Astrocyte (in vitro differentiated cells and primary cell): Measurements from ENCODE around the gene SETD7.

Source experiments
- CTCF ChIP-seq: IDR thresholded peaks from 2 replicates; pipeline ENCODE4 v1.5.1; 2011; ENCODE audit warnings: low read depth, mild to moderate bottlenecking, inconsistent platforms, low read length, moderate library complexity; ENCODE audit not compliant: insufficient read depth
- EZH2 ChIP-seq: IDR thresholded peaks from 2 replicates; pipeline ENCODE4 v1.6.1; 2012; ENCODE audit warnings: mild to moderate bottlenecking, low read length, inconsistent platforms; ENCODE audit not compliant: insufficient read depth

GRCh38 chr4:139501927-139502899 lies 53.8 kb downstream of the SETD7 start:
- no peak for TF ChIP-seq CTCF
- TF ChIP-seq EZH2, result no peak
